NCI-H1694 treated with DMSO at 0.1 percent for 48 hours (cell line): Measurements from ENCODE around the gene ADGRL2.

ENCODE experiments used
- DNase-seq: peaks from one replicate; lab custom pipeline; 2025; lab: John Stamatoyannopoulos, UW

ADGRL2 gene

GRCh38 chr1:81805537-81806431, 5.0 kb downstream of the ADGRL2 start:
- no peak for DNase-seq

GRCh38 chr1:81806432-81806770, 5.7 kb downstream of the ADGRL2 start:
- DNase-seq, result no peak

GRCh38 chr1:81808760-81809159, 8.0 kb downstream of the ADGRL2 start:
- no peak for DNase-seq

GRCh38 chr1:81809808-81810207, 9.1 kb downstream of the ADGRL2 start:
- no peak for DNase-seq

- no peak for DNase-seq
Observed at GRCh38 chr1:81811757-81812371, 11.1 kb downstream of the ADGRL2 start.

DNA sequence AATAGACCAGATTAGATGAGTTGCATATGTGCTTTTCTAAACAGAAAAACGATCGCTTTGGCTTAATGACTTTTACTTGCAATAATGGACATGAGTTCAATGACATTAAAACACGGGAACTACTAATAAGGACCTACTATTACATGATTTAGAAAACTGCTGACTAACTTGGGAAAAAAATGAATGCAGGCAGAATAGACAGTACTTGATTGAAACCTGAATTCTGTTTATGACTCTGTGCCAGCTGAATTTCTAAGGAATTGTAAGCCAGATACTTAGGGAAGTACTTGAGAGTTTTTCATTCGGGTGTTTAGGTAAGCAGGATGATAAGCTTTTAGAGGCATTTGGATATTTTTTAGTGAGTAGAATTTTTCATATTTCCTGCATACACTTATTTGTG, 12.0 kb downstream of the ADGRL2 start:
- no peak for DNase-seq

- no peak for DNase-seq
Observed at GRCh38 chr1:81813691-81814090, 13.0 kb downstream of the ADGRL2 start.

DNA sequence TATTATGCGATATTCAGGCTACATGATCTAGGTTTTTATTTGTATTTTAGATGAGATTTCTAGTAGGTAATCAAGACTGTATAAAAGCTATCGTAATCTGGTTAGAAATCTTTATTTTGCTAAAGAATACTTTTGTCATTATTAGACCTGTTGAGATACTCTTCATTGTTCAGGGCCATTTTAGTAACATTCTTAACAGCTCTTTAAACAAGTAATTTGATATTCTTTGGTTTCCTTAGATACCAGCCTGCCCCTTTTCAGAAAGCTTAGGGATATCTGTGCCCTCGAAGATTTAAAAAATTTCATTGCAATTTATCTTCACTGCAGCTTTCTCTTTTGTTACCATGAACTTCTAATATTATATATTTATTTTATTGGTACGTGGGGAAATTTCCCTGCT, 18.9 kb downstream of the ADGRL2 start:
- DNase-seq, result no peak

DNA sequence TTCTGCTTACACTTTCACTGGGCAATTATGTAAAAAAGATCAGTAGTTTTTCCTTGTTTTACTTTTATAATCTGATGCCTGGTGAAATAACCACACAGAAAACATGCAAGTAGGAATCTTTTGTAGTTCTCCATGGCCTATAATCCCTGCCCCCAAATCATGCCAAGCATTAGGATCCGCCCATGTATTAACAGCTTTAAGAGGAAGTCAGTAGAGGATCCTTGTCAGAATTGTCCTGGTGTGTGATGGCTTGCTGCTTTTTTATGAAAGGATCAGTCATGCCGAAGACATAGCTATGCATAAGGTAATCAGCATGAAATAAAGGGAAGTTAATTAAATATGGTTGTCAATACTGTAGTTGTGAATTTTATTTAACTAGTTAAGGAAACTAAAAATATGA, 20.0 kb downstream of the ADGRL2 start:
- DNase-seq, result no peak

DNA sequence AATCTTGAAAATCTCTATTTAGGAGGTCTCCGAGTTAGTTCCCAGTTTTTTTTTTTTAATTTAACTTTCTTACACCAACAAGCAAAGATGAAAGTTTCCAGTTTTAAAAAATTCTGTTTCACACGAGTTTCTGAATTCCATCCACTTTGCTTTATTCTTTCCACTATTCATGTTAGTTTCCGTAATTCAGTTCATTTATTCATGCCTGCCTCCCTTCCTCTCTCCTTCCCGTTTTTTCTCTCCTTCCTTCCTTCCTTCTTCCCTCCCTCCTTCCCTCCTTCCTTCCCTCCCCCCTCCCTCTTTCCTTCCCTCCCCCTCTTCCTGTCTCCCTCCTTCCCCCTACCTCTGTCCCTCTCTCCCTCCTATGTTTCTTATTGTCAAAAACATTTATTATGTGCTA, 22.3 kb downstream of the ADGRL2 start:
- DNase-seq, result no peak

- DNase-seq, result no peak
Observed at GRCh38 chr1:81824759-81825158, 24.0 kb downstream of the ADGRL2 start.

DNA sequence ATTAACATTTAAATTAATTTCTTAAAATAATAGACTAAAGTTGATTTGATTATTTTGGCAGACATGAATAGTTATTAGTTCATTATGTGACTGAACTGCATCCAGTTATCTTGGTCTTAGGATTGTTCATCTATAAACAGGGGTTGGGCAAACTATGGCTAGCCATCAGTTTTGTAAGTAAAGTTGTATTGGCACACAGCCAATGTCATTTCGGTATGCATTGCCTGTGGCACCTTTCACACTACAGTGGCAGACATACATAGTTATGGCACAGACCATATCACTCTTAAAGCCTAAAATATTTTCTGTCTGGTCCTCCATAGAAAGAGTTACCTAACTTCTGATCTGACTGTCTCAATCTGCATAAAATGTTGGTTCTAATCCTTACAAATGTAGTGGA, 27.2 kb downstream of the ADGRL2 start:
- DNase-seq, result no peak

GRCh38 chr1:81832573-81832972, 31.8 kb downstream of the ADGRL2 start:
- no peak for DNase-seq

- DNase-seq, result no peak
Observed at GRCh38 chr1:81833722-81834121, 33.0 kb downstream of the ADGRL2 start.

DNA sequence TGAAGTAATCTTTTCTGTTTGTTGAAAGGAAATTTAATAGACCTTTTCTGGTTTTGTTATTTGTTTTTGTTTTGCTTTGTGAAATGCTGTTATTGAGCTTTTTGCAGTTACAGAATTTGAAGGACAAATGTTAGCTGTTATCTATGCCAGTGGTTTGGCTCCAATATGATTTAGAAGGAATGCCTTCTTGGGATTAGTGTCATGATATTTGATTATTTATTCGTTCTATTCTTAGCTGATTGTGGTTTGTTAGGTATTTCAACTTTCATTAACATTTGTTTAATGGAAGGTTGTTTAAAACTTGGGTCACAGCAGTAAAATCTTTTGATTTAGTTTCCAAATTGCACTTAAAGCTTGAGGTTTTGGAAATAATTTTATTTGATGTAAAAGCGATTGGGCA, 33.5 kb downstream of the ADGRL2 start:
- DNase-seq, result no peak

DNA sequence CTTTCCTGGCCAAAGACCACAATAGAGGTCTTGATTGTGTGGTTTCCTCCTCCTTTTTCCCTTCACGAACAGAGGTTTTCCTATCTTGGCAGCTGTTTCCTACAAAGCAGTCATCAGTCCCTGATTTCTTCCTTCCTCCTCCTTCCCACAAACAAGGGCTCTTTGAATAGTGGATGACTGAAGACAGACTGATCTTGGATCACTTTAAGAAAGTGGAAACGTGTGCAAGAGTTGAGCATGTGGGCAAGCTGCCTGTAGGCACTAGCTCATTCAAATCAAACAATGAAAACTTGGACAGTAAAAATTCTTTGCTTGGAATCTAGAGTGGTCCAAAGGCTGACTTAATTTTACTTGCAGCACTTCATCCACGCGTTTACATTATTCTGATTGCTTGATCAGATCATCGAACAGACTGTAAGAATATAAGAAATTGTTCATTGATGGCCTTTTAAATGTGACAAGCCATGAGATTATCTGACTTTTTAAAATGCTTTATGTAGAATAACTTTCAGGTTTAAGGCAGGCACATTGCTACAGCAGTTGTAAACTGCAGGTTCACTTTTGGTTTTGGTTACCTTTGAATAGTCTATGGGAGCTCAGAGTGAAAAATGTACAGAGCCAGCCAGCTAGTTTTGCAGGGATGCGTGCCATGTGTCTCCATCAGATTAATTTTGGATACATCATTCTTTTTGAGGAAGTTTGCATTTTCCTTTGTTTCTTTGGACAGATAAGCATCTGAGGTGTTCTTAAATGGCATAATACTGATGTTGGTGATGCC, 34.4 kb downstream of the ADGRL2 start:
- DNase-seq, result no peak

GRCh38 chr1:81836007-81836626, 35.4 kb downstream of the ADGRL2 start:
- DNase-seq, result no peak

GRCh38 chr1:81838600-81839218, 38.0 kb downstream of the ADGRL2 start:
- DNase-seq, result no peak

- no peak for DNase-seq
Observed at GRCh38 chr1:81840805-81841204, 40.1 kb downstream of the ADGRL2 start.

GRCh38 chr1:81841795-81842194, 41.1 kb downstream of the ADGRL2 start:
- DNase-seq, result no peak

DNA sequence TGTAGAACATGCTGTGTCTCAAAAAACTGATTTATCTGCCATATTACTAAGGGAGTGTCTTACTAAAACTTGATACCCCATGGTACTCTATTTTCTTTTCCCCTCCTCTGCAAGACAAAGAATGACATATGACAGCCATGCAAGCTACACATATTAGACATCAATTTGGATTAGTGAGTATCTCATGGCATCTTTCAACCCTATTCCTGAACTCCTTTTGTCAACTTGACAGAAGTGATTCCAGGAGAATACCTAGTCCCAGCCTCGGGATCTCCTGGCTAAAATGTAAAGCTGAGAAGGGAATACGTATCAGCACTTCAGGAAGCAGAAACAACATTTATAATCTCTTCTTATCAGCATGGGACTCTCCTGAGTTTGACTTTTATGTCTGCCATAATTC, 43.7 kb downstream of the ADGRL2 start:
- no peak for DNase-seq

DNA sequence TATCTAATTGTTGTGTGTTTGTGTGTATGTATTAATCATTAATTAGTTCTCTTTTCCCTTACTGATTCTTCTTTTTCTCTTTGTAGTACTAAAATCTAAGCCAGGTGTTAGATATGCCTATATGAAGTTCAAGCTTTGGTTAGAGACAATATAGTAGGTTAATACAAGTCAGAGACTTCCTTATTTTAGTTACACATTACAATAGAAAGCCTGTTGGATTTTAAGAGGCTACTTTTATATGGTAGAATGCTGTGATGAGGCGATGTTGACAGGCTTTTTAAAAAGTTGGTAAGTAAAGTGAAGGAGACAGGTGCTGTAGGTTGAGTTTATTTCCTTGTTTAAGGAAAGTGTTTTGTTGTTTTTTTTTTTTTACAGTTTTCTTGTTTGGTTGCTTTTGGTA, 45.9 kb downstream of the ADGRL2 start:
- DNase-seq, result no peak
